KG1 (cell line): ENCODE results near the gene TMC2.
"Not testable (repeated sequence)": the region's sequence is repeated elsewhere in the genome, so short reads cannot be mapped to it uniquely, and the experiment has no call there.

Source experiments
- DNase-seq: peaks from one replicate; lab custom pipeline; 2025; lab: John Stamatoyannopoulos, UW

Gene TMC2

DNA sequence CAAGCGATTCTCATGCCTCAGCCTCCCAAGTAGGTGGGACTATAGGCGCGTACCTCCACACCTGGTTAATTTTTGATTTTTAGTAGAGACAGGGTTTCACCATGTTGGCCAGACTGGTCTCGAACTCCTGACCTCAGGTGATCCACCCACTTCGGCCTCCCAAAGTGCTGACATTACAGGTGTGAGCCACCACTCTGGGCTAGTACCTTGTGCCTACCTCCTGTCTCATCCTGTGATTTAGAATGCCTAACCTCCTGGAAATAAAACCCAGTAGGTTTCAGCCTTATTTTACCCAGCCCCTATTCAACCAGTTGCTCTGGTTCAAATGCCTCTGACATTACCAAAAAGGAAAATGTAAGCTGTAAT is 10.2 kb upstream of the TMC2 start:
- DNase-seq = not testable (repeated sequence)

GRCh38 chr20:2527762-2528161 is 8.6 kb upstream of the TMC2 start:
- DNase-seq = no peak

DNA sequence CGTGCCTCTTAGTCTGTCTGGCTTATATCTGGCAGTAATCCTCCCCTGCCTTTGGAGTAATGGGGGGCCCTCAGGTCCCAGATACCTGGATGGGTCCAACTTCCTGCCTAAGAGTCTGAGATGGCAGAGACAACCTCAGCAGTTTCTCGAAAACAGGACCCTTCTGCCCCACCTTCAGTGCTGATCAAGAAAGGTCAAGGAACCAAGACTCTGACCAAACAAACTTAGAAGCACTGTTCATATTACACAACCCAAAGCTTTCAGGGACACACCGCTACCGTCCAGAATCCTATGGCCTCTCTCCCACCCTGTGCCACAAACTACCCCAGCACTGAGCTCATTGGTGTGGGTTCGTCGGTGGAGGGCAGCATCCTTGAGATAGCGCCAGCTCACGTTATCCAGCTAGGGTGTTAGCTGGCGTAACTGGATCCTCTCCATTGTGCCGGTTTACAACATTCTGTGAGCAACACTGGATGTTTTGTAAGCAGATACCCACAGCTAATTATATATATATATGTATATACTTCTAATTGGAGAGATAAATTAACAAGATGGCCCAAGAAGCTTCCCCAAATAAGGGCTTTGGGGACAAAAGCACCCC is 7.6 kb upstream of the TMC2 start:
- DNase-seq = no peak

- no peak for DNase-seq
Observed at GRCh38 chr20:2533118-2533517, 3.3 kb upstream of the TMC2 start.

GRCh38 chr20:2535711-2536559 is 438 bp upstream of the TMC2 start:
- DNase-seq = no peak

DNA sequence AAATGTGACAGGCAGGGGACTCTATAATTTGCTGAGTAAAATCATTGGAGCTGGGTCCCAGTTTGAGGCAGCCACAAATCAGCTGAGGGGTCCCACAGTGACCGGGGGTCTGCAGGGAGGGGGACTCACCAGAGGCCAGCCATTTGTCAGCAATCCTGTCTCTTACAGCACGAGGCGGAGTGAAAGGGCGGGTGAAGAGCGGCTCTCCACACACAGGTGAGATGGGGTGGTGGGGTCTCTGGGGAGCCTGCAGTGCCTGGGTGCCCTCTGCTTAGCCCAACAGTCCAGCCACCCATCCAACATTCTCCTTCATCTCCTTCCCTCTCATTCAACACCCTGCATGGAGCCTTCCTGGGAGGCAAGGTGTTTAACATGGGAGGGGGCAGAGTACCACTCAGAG is 728 bp downstream of the TMC2 start:
- no peak for DNase-seq

DNA sequence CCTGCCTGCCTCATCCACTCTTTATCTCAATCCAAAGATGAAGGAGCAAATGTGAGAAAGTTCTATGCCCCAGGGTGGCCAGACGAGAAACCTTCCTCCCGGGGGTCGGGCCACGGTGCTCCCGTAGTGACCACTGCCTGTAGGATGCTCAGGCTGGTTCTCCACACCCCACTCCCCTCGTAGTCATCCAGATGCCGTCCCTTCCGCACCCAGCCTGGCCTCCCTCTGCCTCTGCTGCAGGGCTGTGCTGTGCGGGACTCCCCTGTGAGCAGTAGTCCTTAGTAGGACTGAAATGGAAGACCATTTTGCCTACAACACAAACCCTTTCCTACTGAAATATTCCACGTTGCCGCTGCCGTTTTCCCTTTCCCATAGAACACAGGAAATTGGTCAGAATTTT is 2.0 kb downstream of the TMC2 start:
- DNase-seq = no peak

- no peak for DNase-seq
Observed at GRCh38 chr20:2538931-2539720, 2.8 kb downstream of the TMC2 start.

GRCh38 chr20:2541940-2542339 is 5.6 kb downstream of the TMC2 start:
- no peak for DNase-seq

DNA sequence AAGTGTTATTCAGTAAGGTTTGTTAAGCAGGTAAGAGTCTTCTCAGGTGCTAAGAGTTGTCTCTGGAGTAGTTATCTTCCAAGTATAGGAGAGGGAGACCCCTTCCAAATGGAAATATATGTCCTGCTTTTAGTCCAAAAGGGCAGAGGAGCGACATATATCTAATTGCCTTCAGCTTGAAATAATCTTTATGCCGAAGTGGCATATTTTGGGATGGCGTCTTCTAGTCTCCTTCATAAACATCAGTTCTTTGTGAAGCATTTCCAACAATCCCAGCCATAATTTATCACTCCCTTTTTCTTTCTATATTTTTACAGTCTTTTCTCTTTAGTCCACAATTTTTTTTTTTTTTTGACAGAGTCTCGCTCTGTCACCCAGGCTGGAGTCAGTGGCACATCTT is 6.0 kb downstream of the TMC2 start:
- DNase-seq = no peak

- DNase-seq = no peak
Observed at GRCh38 chr20:2544211-2544610, 7.8 kb downstream of the TMC2 start.

GRCh38 chr20:2545594-2545993 is 9.2 kb downstream of the TMC2 start:
- DNase-seq = no peak

- DNase-seq = no peak
Observed at GRCh38 chr20:2557873-2558580, 21.7 kb downstream of the TMC2 start.

GRCh38 chr20:2558581-2559278 is 22.4 kb downstream of the TMC2 start:
- no peak for DNase-seq

- no peak for DNase-seq
Observed at GRCh38 chr20:2559279-2559626, 22.9 kb downstream of the TMC2 start.

DNA sequence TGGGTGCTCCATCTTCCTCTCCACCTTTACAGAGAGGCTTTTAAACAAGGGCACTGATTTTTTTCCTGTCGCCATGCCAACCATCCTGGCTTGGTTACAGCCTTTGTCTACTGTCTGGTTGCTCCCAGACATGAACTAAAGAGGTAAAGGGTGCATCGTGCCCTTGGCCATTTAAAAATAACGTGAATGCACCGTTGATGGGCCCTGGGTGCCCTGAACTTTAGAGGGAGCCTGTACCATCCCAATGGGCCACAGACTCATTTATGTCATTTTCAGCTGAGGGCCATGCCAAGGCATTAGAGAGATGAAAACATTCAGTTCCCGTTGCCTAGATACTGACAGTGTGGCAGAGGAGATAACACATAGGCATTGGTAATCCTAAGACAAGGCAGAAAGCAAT is 23.3 kb downstream of the TMC2 start:
- no peak for DNase-seq

DNA sequence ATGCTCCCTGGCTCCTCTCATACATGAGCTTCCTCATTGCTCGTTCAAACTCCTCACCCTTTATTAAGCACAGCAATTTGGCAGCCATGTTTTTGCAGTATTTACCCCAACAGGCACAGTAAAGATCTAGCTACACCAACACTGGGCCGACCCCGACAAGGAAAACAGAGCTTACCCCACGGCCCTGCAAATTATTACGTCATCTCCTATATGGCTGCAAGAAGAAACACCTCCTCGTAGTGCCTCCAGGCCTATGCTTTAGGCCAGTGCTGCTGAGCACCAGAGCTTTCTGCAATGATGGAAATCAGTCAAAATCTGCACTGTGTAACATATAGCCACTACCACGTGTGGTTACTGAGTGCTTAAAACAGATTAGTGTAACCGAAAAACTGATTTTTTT is 26.7 kb downstream of the TMC2 start:
- no peak for DNase-seq

- DNase-seq = no peak
Observed at GRCh38 chr20:2564406-2564805, 28.0 kb downstream of the TMC2 start.

- DNase-seq = no peak
Observed at GRCh38 chr20:2575682-2576081, 39.3 kb downstream of the TMC2 start.

DNA sequence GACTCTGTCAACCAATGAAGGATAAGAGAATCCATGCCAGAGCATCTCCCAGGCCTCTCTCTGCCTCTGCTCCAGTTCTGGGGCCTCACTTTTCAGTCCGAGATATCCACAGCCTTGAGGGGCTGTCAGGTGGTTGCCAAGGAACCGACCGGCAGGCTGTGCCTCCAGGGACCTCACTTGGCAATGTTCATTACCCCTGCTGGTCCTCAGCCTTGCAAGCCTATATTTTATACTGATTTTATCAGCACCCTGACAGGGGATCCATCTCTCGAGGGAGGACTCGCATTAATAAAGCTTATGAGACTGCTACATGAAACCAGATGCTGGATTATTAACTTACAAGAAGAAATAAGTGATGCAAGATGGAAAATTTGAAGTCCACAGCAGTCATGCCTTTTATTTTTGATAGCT is 39.9 kb downstream of the TMC2 start:
- DNase-seq = no peak

DNA sequence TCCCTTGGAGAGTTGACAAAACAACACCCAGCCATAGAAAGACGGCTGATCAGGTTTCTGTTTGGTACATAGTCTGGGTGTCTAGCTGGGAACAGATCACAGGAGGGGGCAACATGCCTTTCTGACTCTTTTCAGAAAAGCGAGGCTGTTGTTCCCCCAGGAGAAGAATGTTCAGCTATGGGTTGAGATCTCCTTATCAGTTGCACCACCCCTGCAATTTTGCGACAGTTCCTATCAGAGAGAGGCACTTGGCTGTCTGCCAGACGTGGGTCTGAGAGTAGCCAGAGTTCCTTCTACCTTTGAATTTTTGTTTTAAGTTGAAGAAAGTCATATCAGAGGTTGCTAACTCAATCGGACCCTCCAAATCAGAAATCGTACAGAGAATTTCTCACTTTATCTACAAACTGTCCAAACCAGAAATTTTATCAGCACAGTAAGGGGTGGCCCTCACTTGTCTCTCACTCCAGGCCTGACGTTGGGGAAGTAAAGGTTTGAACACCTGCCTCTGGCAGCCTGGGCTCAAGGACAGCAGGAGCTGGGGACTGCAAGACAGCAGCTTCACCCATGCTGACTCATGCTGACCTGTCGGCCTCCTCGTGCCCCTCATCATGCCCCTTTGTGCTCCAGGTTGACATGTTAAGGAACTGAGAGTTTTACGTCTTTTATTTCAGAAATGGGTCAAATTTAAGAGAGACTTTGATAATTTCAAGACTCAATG is 42.3 kb downstream of the TMC2 start:
- no peak for DNase-seq
